HepG2 (cell line): Measurements from ENCODE around the gene ZFHX3. TPM values are rescaled to one million over a fixed set of nuclear protein-coding genes. Genes with fewer than 3 reads are reported as not detected.

Experiments
- DNMT1 ChIP-seq: sonication (generic); formaldehyde crosslinking; IDR thresholded peaks from 2 replicates; pipeline ENCODE4 v1.5.1; 2020; ENCODE audit warnings: mild to moderate bottlenecking, missing genetic modification reagents
- IRF2 ChIP-seq: IDR thresholded peaks from 2 replicates; pipeline ENCODE4 v1.6.1; 2018; ENCODE audit warnings: missing genetic modification reagents, missing compliant biosample characterization
- SSRP1 ChIP-seq: IDR thresholded peaks from 2 replicates; pipeline ENCODE4 v1.6.1; 2016; ENCODE audit warnings: control low read depth
- ZFP36L2 ChIP-seq: sonication (generic); formaldehyde crosslinking; IDR thresholded peaks from 2 replicates; pipeline ENCODE4 v1.4.0; 2020; ENCODE audit warnings: missing genetic modification reagents
- ZGPAT ChIP-seq: IDR thresholded peaks from 2 replicates; pipeline ENCODE4 v1.6.1; 2016; ENCODE audit warnings: mild to moderate bottlenecking
- ZNF235 ChIP-seq: sonication (generic); formaldehyde crosslinking; IDR thresholded peaks from 2 replicates; pipeline ENCODE4 v1.8.1; 2023; ENCODE audit warnings: mild to moderate bottlenecking, missing genetic modification reagents, borderline replicate concordance
- ZNF3 ChIP-seq: IDR thresholded peaks from 2 replicates; pipeline ENCODE4 v1.7.0; 2017; ENCODE audit warnings: inconsistent platforms
- ZNF883 ChIP-seq: sonication (generic); formaldehyde crosslinking; IDR thresholded peaks from 2 replicates; pipeline ENCODE4 v1.5.1; 2020; ENCODE audit warnings: mild to moderate bottlenecking, missing genetic modification reagents; ENCODE audit errors: not compliant biosample characterization
- ZSCAN30 ChIP-seq: sonication (generic); formaldehyde crosslinking; IDR thresholded peaks from 2 replicates; pipeline ENCODE4 v1.5.0; 2020; ENCODE audit warnings: mild to moderate bottlenecking, missing genetic modification reagents
- polyA plus RNA-seq, 8 experiments: library from polyadenylated mRNA; depleted of rRNA in 3 of 8; stranded (reverse) in 7 of 8; unstranded in 1 of 8; fragments of >200 nt; fragmentation: Illumina TruSeq in 4 of 8; extraction: Trizol in 4 of 8; gene quantifications; 2 replicates each; pipeline versions ENCODE4 v1.2.1 to v1.2.3, GENCODE V29; 2011 to 2016; ENCODE audit warnings: low read depth in 4 of 8, missing spikeins in 1 of 8, mixed read lengths in 1 of 8; ENCODE audit not compliant: insufficient read depth in 1 of 8
- total RNA-seq, 5 experiments: library from RNA; depleted of rRNA; stranded (reverse); fragments of >200 nt; fragmentation: Illumina TruSeq; extraction: Trizol; gene quantifications; 2 replicates each; pipeline ENCODE4 v1.2.3, GENCODE V29; 2016; ENCODE audit warnings: low read depth in 1 of 5
- TF ChIP-seq, protein P1 (sequence below): sonication (generic); formaldehyde crosslinking; IDR thresholded peaks from 2 replicates; pipeline ENCODE4 v1.4.0; 2020; ENCODE audit warnings: mild to moderate bottlenecking, missing genetic modification reagents
- TF ChIP-seq, protein P2 (sequence below): fragments of 450-650 bp; IDR thresholded peaks from 2 replicates; pipeline ENCODE4 v1.6.1; 2016
- TF ChIP-seq, protein P3 (sequence below): sonication (generic); formaldehyde crosslinking; IDR thresholded peaks from 2 replicates; pipeline ENCODE4 v1.4.0; 2020; ENCODE audit warnings: missing genetic modification reagents, borderline replicate concordance
- TF ChIP-seq, protein P4 (sequence below): sonication (generic); formaldehyde crosslinking; IDR thresholded peaks from 2 replicates; pipeline ENCODE4 v1.8.1; 2023; ENCODE audit warnings: mild to moderate bottlenecking, moderate library complexity, missing genetic modification reagents
- TF ChIP-seq, protein P5 (sequence below): sonication (generic); formaldehyde crosslinking; IDR thresholded peaks from 2 replicates; pipeline ENCODE4 v1.4.0; 2020; ENCODE audit warnings: missing genetic modification reagents

Gene ZFHX3
- total and polyA plus RNA-seq, 2 of the 13 experiments (the other 11 are each of a cell fraction or from before 2014, with no cell fraction given): 5.0 to 6.0 TPM

DNA sequence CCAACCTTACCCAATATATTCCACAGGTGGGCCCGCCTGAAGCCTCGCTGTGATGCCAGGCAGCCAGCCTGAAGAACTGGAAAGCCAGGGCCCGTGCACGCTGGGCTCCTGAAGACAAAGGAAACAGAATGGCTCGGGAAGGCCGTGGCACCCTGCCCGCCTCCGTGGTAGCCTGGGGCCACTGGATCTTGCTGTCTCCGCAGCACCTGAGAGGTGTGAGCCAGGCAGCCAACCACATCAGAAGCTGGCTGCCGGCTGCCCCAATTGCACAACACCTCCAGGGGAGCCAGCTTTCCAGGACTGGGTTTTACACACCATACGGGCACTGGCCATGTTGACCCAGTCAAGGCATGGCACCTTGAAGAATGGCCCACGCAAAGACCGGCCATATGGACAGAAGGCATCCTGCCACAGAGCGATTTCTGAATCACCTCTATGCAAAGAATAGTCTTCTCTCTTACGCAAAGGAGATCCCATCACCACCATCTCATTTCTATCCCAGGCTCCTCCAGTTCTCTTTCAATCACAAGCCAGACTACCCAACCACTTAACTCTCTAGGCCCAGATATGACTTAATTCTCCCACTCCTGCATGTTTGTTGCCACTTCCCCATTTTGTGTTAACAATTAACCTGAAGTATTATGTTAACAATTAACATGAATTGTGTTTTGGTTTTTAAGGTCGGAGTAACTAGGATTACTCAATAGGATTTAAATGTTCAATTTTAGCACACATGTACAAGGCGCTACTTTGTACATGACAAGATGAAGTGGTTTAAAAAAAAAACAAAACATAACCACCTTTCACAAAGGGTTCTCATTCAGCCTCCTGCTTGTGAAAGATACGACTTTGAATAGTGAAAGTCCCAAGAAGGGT, 32.1 kb downstream of the ZFHX3 start (continued):
- TF ChIP-seq ZNF883 (CRISPR knock-in tag): no peak
- TF ChIP-seq, protein P1, sequence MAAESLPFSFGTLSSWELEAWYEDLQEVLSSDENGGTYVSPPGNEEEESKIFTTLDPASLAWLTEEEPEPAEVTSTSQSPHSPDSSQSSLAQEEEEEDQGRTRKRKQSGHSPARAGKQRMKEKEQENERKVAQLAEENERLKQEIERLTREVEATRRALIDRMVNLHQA (CRISPR knock-in tag): no peak
- TF ChIP-seq, protein P2, sequence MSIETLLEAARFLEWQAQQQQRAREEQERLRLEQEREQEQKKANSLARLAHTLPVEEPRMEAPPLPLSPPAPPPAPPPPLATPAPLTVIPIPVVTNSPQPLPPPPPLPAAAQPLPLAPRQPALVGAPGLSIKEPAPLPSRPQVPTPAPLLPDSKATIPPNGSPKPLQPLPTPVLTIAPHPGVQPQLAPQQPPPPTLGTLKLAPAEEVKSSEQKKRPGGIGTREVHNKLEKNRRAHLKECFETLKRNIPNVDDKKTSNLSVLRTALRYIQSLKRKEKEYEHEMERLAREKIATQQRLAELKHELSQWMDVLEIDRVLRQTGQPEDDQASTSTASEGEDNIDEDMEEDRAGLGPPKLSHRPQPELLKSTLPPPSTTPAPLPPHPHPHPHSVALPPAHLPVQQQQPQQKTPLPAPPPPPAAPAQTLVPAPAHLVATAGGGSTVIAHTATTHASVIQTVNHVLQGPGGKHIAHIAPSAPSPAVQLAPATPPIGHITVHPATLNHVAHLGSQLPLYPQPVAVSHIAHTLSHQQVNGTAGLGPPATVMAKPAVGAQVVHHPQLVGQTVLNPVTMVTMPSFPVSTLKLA: no peak
- no peak for TF ChIP-seq DNMT1 (CRISPR knock-in tag)
- TF ChIP-seq ZFP36L2 (CRISPR knock-in tag): no peak
- TF ChIP-seq ZGPAT (CRISPR knock-in tag): peak; percentile 50; the same call in 1 of the 2 replicates
- TF ChIP-seq, protein P3, sequence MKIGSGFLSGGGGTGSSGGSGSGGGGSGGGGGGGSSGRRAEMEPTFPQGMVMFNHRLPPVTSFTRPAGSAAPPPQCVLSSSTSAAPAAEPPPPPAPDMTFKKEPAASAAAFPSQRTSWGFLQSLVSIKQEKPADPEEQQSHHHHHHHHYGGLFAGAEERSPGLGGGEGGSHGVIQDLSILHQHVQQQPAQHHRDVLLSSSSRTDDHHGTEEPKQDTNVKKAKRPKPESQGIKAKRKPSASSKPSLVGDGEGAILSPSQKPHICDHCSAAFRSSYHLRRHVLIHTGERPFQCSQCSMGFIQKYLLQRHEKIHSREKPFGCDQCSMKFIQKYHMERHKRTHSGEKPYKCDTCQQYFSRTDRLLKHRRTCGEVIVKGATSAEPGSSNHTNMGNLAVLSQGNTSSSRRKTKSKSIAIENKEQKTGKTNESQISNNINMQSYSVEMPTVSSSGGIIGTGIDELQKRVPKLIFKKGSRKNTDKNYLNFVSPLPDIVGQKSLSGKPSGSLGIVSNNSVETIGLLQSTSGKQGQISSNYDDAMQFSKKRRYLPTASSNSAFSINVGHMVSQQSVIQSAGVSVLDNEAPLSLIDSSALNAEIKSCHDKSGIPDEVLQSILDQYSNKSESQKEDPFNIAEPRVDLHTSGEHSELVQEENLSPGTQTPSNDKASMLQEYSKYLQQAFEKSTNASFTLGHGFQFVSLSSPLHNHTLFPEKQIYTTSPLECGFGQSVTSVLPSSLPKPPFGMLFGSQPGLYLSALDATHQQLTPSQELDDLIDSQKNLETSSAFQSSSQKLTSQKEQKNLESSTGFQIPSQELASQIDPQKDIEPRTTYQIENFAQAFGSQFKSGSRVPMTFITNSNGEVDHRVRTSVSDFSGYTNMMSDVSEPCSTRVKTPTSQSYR (CRISPR knock-in tag): no peak
- TF ChIP-seq SSRP1 (CRISPR knock-in tag): peak; percentile 61; the same call in 1 of the 2 replicates
- TF ChIP-seq IRF2 (CRISPR knock-in tag): 0 out of 2 replicates have a peak, but pooled peaks have one; percentile 6
- TF ChIP-seq ZNF3 (CRISPR knock-in tag): no peak
- TF ChIP-seq ZSCAN30 (CRISPR knock-in tag): no peak
- TF ChIP-seq, protein P4, sequence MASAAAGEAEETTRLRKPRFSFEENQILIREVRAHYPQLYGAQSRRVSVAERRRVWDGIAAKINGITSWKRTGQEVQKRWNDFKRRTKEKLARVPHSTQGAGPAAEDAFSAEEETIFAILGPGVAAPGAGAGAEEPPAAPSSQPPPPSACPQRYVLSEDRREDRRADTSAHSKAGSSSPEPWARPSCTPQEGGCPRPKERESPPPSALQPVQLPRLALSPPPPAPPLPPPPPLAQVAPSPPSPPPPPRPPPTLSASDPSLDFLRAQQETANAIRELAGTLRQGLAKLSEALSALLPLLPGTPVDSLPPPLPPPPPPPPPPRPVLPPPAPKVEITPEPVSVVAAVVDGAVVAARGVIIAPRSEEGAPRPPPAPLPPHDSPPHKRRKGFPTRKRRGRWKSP (CRISPR knock-in tag): no peak
- TF ChIP-seq, protein P5, sequence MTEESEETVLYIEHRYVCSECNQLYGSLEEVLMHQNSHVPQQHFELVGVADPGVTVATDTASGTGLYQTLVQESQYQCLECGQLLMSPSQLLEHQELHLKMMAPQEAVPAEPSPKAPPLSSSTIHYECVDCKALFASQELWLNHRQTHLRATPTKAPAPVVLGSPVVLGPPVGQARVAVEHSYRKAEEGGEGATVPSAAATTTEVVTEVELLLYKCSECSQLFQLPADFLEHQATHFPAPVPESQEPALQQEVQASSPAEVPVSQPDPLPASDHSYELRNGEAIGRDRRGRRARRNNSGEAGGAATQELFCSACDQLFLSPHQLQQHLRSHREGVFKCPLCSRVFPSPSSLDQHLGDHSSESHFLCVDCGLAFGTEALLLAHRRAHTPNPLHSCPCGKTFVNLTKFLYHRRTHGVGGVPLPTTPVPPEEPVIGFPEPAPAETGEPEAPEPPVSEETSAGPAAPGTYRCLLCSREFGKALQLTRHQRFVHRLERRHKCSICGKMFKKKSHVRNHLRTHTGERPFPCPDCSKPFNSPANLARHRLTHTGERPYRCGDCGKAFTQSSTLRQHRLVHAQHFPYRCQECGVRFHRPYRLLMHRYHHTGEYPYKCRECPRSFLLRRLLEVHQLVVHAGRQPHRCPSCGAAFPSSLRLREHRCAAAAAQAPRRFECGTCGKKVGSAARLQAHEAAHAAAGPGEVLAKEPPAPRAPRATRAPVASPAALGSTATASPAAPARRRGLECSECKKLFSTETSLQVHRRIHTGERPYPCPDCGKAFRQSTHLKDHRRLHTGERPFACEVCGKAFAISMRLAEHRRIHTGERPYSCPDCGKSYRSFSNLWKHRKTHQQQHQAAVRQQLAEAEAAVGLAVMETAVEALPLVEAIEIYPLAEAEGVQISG (CRISPR knock-in tag): peak; percentile 59; the same call in 1 of the 2 replicates
- TF ChIP-seq ZNF235 (CRISPR knock-in tag): no peak
